Measurements from ENCODE around the gene TRPM3. TPM values are rescaled to one million over a fixed set of nuclear protein-coding genes. Genes with fewer than 3 reads are reported as not detected.

TRPM3 gene
- total and polyA plus RNA-seq, 12 donors, result 0.27 to 5.3 (median 1.8) TPM

GRCh38 chr9:71118324-71118723, 3.1 kb downstream of the TRPM3 start:
- H3K27me3 ChIP-seq, result no peaks in the 10 kb centered on the region
- no peaks in the 10 kb centered on the region for H3K36me3 ChIP-seq (replicated peaks in 1 of 2)
- no peaks in the 10 kb centered on the region for H3K4me1 ChIP-seq (replicated peaks in 1 of 2)
- no peak for TF ChIP-seq CTCF (IDR thresholded peaks at IDR 0.05)
- TF ChIP-seq POLR2A (IDR thresholded peaks at IDR 0.05), result no peak
- DNase-seq, result no peak
- intact Hi-C loops (cut with DNase I), result no loop called here
- WGBS, 4 donors, result 65 to 77% (median 69%) methylated on average over 2 of the region's 2 CpGs
- H3K9me3 ChIP-seq (replicated peaks in 1 of 3), result no peaks in the 10 kb centered on the region
- H3K4me3 ChIP-seq, result no peak overlapping the region
- H3K27ac ChIP-seq, result no peak overlapping the region

GRCh38 chr9:71115448-71115975, 5.9 kb downstream of the TRPM3 start:
- TF ChIP-seq CTCF (IDR thresholded peaks at IDR 0.05) (no peak), POLR2A (IDR thresholded peaks at IDR 0.05) (no peak)
- no peak overlapping the region for H3K27ac ChIP-seq
- H3K27me3 ChIP-seq, result no peaks in the 10 kb centered on the region
- H3K4me1 ChIP-seq (replicated peaks in 1 of 2), result no peaks in the 10 kb centered on the region
- H3K36me3 ChIP-seq (replicated peaks in 1 of 2), result no peaks in the 10 kb centered on the region
- H3K9me3 ChIP-seq (replicated peaks in 1 of 3), result no peaks in the 10 kb centered on the region
- DNase-seq, result no peak
- WGBS, 4 donors, result 61 to 73% (median 68%) methylated on average over 3 of the region's 3 CpGs
- intact Hi-C loops (cut with DNase I), result no loop called here
- H3K4me3 ChIP-seq, result no peak overlapping the region

GRCh38 chr9:71112866-71113265, 8.6 kb downstream of the TRPM3 start:
- H3K36me3 ChIP-seq (replicated peaks in 1 of 2), result no peaks in the 10 kb centered on the region
- 74 to 86% (median 78%) methylated on average over 1 of the region's 1 CpG for WGBS, 4 donors
- no peaks in the 10 kb centered on the region for H3K27me3 ChIP-seq
- no peaks in the 10 kb centered on the region for H3K4me1 ChIP-seq (replicated peaks in 1 of 2)
- TF ChIP-seq POLR2A (IDR thresholded peaks at IDR 0.05), result no peak
- TF ChIP-seq CTCF (IDR thresholded peaks at IDR 0.05), result no peak
- no peak for DNase-seq
- no peak overlapping the region for H3K4me3 ChIP-seq
- no peak overlapping the region for H3K27ac ChIP-seq
- no peaks in the 10 kb centered on the region for H3K9me3 ChIP-seq (replicated peaks in 1 of 3)
- intact Hi-C loops (cut with DNase I), result no loop called here

- H3K27ac ChIP-seq, result no peak overlapping the region
- 45 to 66% (median 49%) methylated on average over 2 of the region's 2 CpGs for WGBS, 4 donors
- H3K27me3 ChIP-seq, result no peaks in the 10 kb centered on the region
- no peaks in the 10 kb centered on the region for H3K9me3 ChIP-seq (replicated peaks in 1 of 3)
- H3K4me1 ChIP-seq (replicated peaks in 1 of 2), result no peaks in the 10 kb centered on the region
- no peak for TF ChIP-seq POLR2A (IDR thresholded peaks at IDR 0.05)
- TF ChIP-seq CTCF (IDR thresholded peaks at IDR 0.05), result no peak
- no peaks in the 10 kb centered on the region for H3K36me3 ChIP-seq (replicated peaks in 1 of 2)
- DNase-seq, result no peak
- intact Hi-C loops (cut with DNase I), result no loop called here
- H3K4me3 ChIP-seq, result no peak overlapping the region
These were observed 12.5 kb downstream of the TRPM3 start for GRCh38 chr9:71108937-71109336.

Data from adrenal gland (tissue), 12 donors.